HG03457 (cell line): ENCODE results near the gene RNF121.

Experiments
- ATAC-seq: cut with Tn5 transposase; IDR thresholded peaks from one replicate; pipeline ENCODE4 v1.9.1; 2021; ENCODE audit warnings: moderate number of reproducible peaks; ENCODE audit not compliant: unreplicated experiment

The RNF121 gene

GRCh38 chr11:71987521-71987920, 58.7 kb downstream of the RNF121 start:
- ATAC-seq: no peak

- no peak for ATAC-seq
These were observed 59.2 kb downstream of the RNF121 start for GRCh38 chr11:71988050-71988449.

GRCh38 chr11:71990701-71991100, 61.9 kb downstream of the RNF121 start:
- ATAC-seq: no peak

GRCh38 chr11:71991494-71991893, 62.6 kb downstream of the RNF121 start:
- ATAC-seq: peak; percentile 54

GRCh38 chr11:71992136-71992730, 63.4 kb downstream of the RNF121 start:
- ATAC-seq: no peak

- no peak for ATAC-seq
These were observed 65.9 kb downstream of the RNF121 start for GRCh38 chr11:71994786-71995185.

- ATAC-seq: no peak
These were observed 67.0 kb downstream of the RNF121 start for GRCh38 chr11:71995726-71996291.

GRCh38 chr11:71996517-71996916, 67.7 kb downstream of the RNF121 start:
- no peak for ATAC-seq

GRCh38 chr11:71996946-71997345, 68.1 kb downstream of the RNF121 start:
- no peak for ATAC-seq

- no peak for ATAC-seq
These were observed 68.7 kb downstream of the RNF121 start for GRCh38 chr11:71997594-71997993.

- no peak for ATAC-seq
These were observed 69.2 kb downstream of the RNF121 start for GRCh38 chr11:71998061-71998460.

GRCh38 chr11:71998649-71999310, 69.9 kb downstream of the RNF121 start, which contains the start of gene IL18BP:
Gene IL18BP (plus strand): TSS chr11:71998909. CDS start chr11:71999985, 1,076 bp downstream.
- no peak for ATAC-seq

GRCh38 chr11:71999362-71999761, 70.5 kb downstream of the RNF121 start:
- no peak for ATAC-seq

- ATAC-seq: no peak
These were observed 71.0 kb downstream of the RNF121 start for GRCh38 chr11:71999798-72000197.

- ATAC-seq: no peak
These were observed 71.5 kb downstream of the RNF121 start for GRCh38 chr11:72000202-72000867.

- ATAC-seq: no peak
These were observed 72.4 kb downstream of the RNF121 start for GRCh38 chr11:72001285-72001684.

GRCh38 chr11:72001834-72002591, 73.2 kb downstream of the RNF121 start:
- no peak for ATAC-seq

GRCh38 chr11:72002841-72003775, 74.3 kb downstream of the RNF121 start:
- no peak for ATAC-seq

- no peak for ATAC-seq
These were observed 74.9 kb downstream of the RNF121 start for GRCh38 chr11:72003776-72004171.
